Calu3 (cell line): ENCODE data around the gene SLC25A25. TPM values are rescaled to one million over a fixed set of nuclear protein-coding genes. Genes with fewer than 3 reads are reported as not detected.

Source experiments
- BruUV-seq: library from RNA; stranded (reverse); fragments of 400-500 nt; replicated peaks from 2 replicates; lab custom pipeline; 2021; lab: Mats Ljungman, UMichigan
- CTCF ChIA-PET: fragments of 300-600 bp; sonication (Branson Sonifier 250); formaldehyde crosslinking; loops from one replicate; lab custom pipeline; 2022; ENCODE audit warnings: antibody characterized with exemption; lab: Charles Lee
- DNase-seq: peaks from one replicate; pipeline ENCODE4 v3.0.0; 2022
- H3K27ac Mint-ChIP-seq: one replicate; pipeline ENCODE4 v1.8.0; 2022; ENCODE audit warnings: mixed read lengths; ENCODE audit not compliant: unreplicated experiment
- H3K27me3 Mint-ChIP-seq: one replicate; pipeline ENCODE4 v1.8.0; 2022; ENCODE audit warnings: mixed read lengths; ENCODE audit not compliant: unreplicated experiment
- H3K36me3 Mint-ChIP-seq: one replicate; pipeline ENCODE4 v1.8.0; 2022; ENCODE audit warnings: mild to moderate bottlenecking, moderate library complexity, mixed read lengths; ENCODE audit not compliant: insufficient read depth, unreplicated experiment
- H3K4me1 Mint-ChIP-seq: one replicate; pipeline ENCODE4 v1.8.0; 2022; ENCODE audit warnings: mild to moderate bottlenecking, low read depth, mixed read lengths; ENCODE audit not compliant: unreplicated experiment
- H3K4me3 Mint-ChIP-seq: one replicate; pipeline ENCODE4 v1.8.0; 2022; ENCODE audit warnings: mild to moderate bottlenecking, low read depth, moderate library complexity, mixed read lengths; ENCODE audit not compliant: unreplicated experiment
- H3K9me3 Mint-ChIP-seq: one replicate; pipeline ENCODE4 v1.8.0; 2022; ENCODE audit warnings: low read depth, mixed read lengths; ENCODE audit not compliant: unreplicated experiment
- CTCF ChIP-seq: fragments of 200-600 bp; IDR thresholded peaks from one replicate; pipeline ENCODE4 v1.8.0; 2022; ENCODE audit warnings: antibody characterized with exemption; ENCODE audit not compliant: unreplicated experiment
- intact Hi-C: fragments of 100-400 bp; cut with micrococcal nuclease; formaldehyde crosslinking; loops from one replicate; pipeline ENCODE4 v1.10.0; 2022; ENCODE audit not compliant: unreplicated experiment
- total RNA-seq: library from RNA; stranded (reverse); gene quantifications from 2 replicates; pipeline ENCODE4 v1.2.3, GENCODE V29; 2022

Gene SLC25A25
- total RNA-seq, 1 experiment from 2014 or later: 19.5 TPM

DNA sequence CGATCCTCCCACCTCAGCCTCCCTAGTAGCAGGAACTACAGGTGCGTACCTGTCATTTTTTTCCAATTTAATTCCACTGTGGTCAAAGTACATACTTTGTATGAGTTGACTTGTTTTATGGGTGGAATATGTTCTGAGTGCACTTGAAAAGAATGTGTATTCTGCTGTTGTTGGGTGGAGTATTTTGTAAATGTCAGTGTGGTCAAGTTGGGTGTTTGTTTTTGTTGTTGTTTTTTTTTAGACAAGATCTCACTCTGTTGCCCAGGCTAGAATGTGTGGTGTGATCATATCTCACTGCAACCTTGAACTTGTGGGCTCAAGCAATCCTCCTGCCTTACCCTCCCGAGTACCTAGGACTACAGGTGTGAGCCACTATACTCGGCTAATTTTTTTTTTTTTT is 17.9 kb downstream of the SLC25A25 start:
- Mint-ChIP-seq H3K27me3 (no peaks in the 10 kb centered on the region), H3K4me3 (no peak overlapping the region), H3K4me1 (peaks cover 23% of the 10 kb centered on the region), H3K36me3 (peaks cover 13% of the 10 kb centered on the region), H3K27ac (no peak overlapping the region), H3K9me3 (no peaks in the 10 kb centered on the region)
- no peak for TF ChIP-seq CTCF
- no TSS peak for BruUV-seq
- CTCF ChIA-PET: no interaction called here
- intact Hi-C loops: no loop called here
- DNase-seq: no peak

- H3K4me1 Mint-ChIP-seq: peaks cover 24% of the 10 kb centered on the region
- BruUV-seq: no TSS peak
- H3K27ac Mint-ChIP-seq: no peak overlapping the region
- no peak for DNase-seq
- TF ChIP-seq CTCF: no peak
- no peak overlapping the region for H3K4me3 Mint-ChIP-seq
- CTCF ChIA-PET: interaction anchor here (0.7 kb wide), 1 partner anchor 309 kb away, joined by 4 read pairs; the partner anchor contains the start of gene SH2D3C
- no peaks in the 10 kb centered on the region for H3K9me3 Mint-ChIP-seq
- intact Hi-C loops: no loop called here
- peaks cover 19% of the 10 kb centered on the region for H3K36me3 Mint-ChIP-seq
- H3K27me3 Mint-ChIP-seq: no peaks in the 10 kb centered on the region
Measured at GRCh38 chr9:128087262-128087661, 19.2 kb downstream of the SLC25A25 start.

GRCh38 chr9:128088253-128088945 is 20.4 kb downstream of the SLC25A25 start:
- Mint-ChIP-seq H3K4me1 (peaks cover 32% of the 10 kb centered on the region), H3K27me3 (no peaks in the 10 kb centered on the region), H3K9me3 (no peaks in the 10 kb centered on the region), H3K36me3 (peaks cover 26% of the 10 kb centered on the region), H3K27ac (no peak overlapping the region), H3K4me3 (no peak overlapping the region)
- DNase-seq: no peak
- no peak for TF ChIP-seq CTCF
- intact Hi-C loops: no loop called here
- BruUV-seq: no TSS peak
- CTCF ChIA-PET: no interaction called here

DNA sequence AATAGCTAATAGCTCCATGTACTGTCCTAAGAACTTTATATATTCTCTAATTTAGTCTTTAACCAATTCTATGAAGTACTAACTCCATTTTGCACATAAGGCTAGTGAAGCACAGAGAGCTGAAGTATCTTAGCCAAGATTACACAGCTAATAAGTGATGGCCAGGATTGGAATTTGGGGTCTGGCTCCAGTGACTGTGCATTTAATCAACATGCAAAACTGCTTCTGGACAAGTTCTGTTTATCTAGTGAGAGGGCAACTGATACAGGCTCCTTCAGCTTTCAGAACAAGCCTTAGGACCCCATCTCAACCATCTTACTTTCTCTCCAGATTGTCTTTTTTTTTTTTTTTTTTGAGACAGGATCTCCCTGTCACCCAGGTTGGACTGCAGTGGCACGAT is 21.3 kb downstream of the SLC25A25 start:
- H3K36me3 Mint-ChIP-seq: peaks cover 24% of the 10 kb centered on the region
- no peak overlapping the region for H3K4me3 Mint-ChIP-seq
- no peak overlapping the region for H3K27ac Mint-ChIP-seq
- CTCF ChIA-PET: no interaction called here
- no peak for DNase-seq
- H3K9me3 Mint-ChIP-seq: no peaks in the 10 kb centered on the region
- H3K4me1 Mint-ChIP-seq: peaks cover 33% of the 10 kb centered on the region
- intact Hi-C loops: no loop called here
- no peak for TF ChIP-seq CTCF
- no TSS peak for BruUV-seq
- H3K27me3 Mint-ChIP-seq: no peaks in the 10 kb centered on the region
